HG02852 (cell line): ENCODE results near the gene AMZ1.

Experiments used
- ATAC-seq: cut with Tn5 transposase; IDR thresholded peaks from one replicate; pipeline ENCODE4 v1.9.1; 2021; ENCODE audit warnings: mild to moderate bottlenecking, moderate library complexity; ENCODE audit not compliant: unreplicated experiment

The AMZ1 gene

GRCh38 chr7:2764621-2765020 lies 76.6 kb downstream of the AMZ1 start:
- ATAC-seq = no peak
